Gastroesophageal sphincter (tissue), 2 donors: ENCODE measurements around the gene ENOX1.

Source experiments
- POLR2A ChIP-seq, 2 donors: fragments of 450-650 bp; IDR thresholded peaks; one replicate each; pipeline ENCODE4 v1.6.1; 2017; ENCODE audit warnings: antibody characterized with exemption in 2 of 2, mild to moderate bottlenecking in 2 of 2, moderate library complexity in 1 of 2
- POLR2AphosphoS5 ChIP-seq: sonication (generic); formaldehyde crosslinking; IDR thresholded peaks from one replicate; pipeline ENCODE4 v1.6.1; 2017; ENCODE audit warnings: antibody characterized with exemption

DNA sequence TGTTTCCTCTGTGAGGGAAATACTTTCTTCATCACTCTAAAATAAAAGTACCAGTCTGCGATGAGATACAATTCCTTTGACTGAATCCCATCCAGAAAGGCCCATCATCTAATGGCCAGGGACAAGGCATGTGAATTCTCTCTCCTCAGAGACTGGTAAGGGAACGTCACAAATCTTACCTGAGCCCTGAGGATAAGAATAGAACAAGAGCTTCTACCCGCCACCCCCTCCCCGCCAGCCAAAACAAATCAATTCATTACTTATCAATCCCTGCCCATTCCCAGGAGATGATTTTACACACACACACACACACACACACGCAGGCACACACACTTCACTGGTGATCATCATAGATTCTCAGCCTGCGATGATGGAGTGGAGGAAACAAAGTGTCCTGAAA is 564.7 kb downstream of the ENOX1 start:
- TF ChIP-seq POLR2AphosphoS5 (no peak), POLR2A (IDR thresholded peaks at IDR 0.05) (no peak)
